ENCODE data around the gene LRRC46.
A peak's percentile ranks its signal among the peaks of the same experiment; 100 is the strongest.

LRRC46 gene

GRCh38 chr17:47844227-47844626, 12.8 kb downstream of the LRRC46 start:
- DNase-seq (ENCODE audit: low read depth) = no peak
- TF ChIP-seq MAX (IDR thresholded peaks at IDR 0.05; ENCODE audit: low read depth, low read length) = no peak
- no peak for TF ChIP-seq MYC (IDR thresholded peaks at IDR 0.05; ENCODE audit: low read depth, low read length)
- no peak for TF ChIP-seq POLR2A (IDR thresholded peaks at IDR 0.05; ENCODE audit: extremely low read depth, insufficient read length)
- TF ChIP-seq CTCF (IDR thresholded peaks at IDR 0.05; ENCODE audit: low read depth, low read length) = no peak
- no peak overlapping the region for H3K4me3 ChIP-seq (ENCODE audit: low read depth, low read length)

- TF ChIP-seq MYC (IDR thresholded peaks at IDR 0.05; ENCODE audit: low read depth, low read length) = no peak
- TF ChIP-seq CTCF (IDR thresholded peaks at IDR 0.05; ENCODE audit: low read depth, low read length) = peak; percentile 41
- H3K4me3 ChIP-seq (ENCODE audit: low read depth, low read length) = no peak overlapping the region
- peak; percentile 30 for DNase-seq (ENCODE audit: low read depth)
Observed at GRCh38 chr17:47844814-47845715, 13.6 kb downstream of the LRRC46 start.

- TF ChIP-seq MYC (IDR thresholded peaks at IDR 0.05; ENCODE audit: low read depth, low read length) (no peak), POLR2A (IDR thresholded peaks at IDR 0.05; ENCODE audit: extremely low read depth, insufficient read length) (no peak), MAX (IDR thresholded peaks at IDR 0.05; ENCODE audit: low read depth, low read length) (no peak), CTCF (IDR thresholded peaks at IDR 0.05; ENCODE audit: low read depth, low read length) (no peak)
- no peak overlapping the region for H3K4me3 ChIP-seq (ENCODE audit: low read depth, low read length)
- no peak for DNase-seq (ENCODE audit: low read depth)
Observed at GRCh38 chr17:47845716-47846075, 14.2 kb downstream of the LRRC46 start.

GRCh38 chr17:47846716-47847340, 15.4 kb downstream of the LRRC46 start:
- no peak for DNase-seq (ENCODE audit: low read depth)
- TF ChIP-seq CTCF (IDR thresholded peaks at IDR 0.05; ENCODE audit: low read depth, low read length) = no peak
- no peak for TF ChIP-seq MAX (IDR thresholded peaks at IDR 0.05; ENCODE audit: low read depth, low read length)
- TF ChIP-seq POLR2A (IDR thresholded peaks at IDR 0.05; ENCODE audit: extremely low read depth, insufficient read length) = no peak
- no peak for TF ChIP-seq MYC (IDR thresholded peaks at IDR 0.05; ENCODE audit: low read depth, low read length)
- H3K4me3 ChIP-seq (ENCODE audit: low read depth, low read length) = no peak overlapping the region

GRCh38 chr17:47847341-47848197, 16.1 kb downstream of the LRRC46 start:
- TF ChIP-seq CTCF (IDR thresholded peaks at IDR 0.05; ENCODE audit: low read depth, low read length) (no peak), MYC (IDR thresholded peaks at IDR 0.05; ENCODE audit: low read depth, low read length) (no peak), POLR2A (IDR thresholded peaks at IDR 0.05; ENCODE audit: extremely low read depth, insufficient read length) (no peak), MAX (IDR thresholded peaks at IDR 0.05; ENCODE audit: low read depth, low read length) (no peak)
- no peak for DNase-seq (ENCODE audit: low read depth)

More at GRCh38 chr17:47847341-47848197, 16.1 kb downstream of the LRRC46 start:
- no peak overlapping the region for H3K4me3 ChIP-seq (ENCODE audit: low read depth, low read length)

Measured in NB4 (cell line).